HepG2 (cell line): ENCODE measurements around the gene GABRR2. TPM values are rescaled to one million over a fixed set of nuclear protein-coding genes. Genes with fewer than 3 reads are reported as not detected.

Experiments
- EP300 ChIP-seq, 3 experiments: sonication (generic) in 1 of 3; formaldehyde crosslinking in 1 of 3; IDR thresholded peaks; 2 replicates each; pipeline versions ENCODE4 v1.5.1 to v1.6.1; 2011 to 2020; ENCODE audit warnings: low read depth in 2 of 3, low read length in 2 of 3, borderline replicate concordance in 1 of 3, improper control_type of control experiment in 1 of 3, mild to moderate bottlenecking in 1 of 3, missing genetic modification reagents in 1 of 3, moderate library complexity in 1 of 3
- KDM5A ChIP-seq: fragments of 200-600 bp; sonication (generic); IDR thresholded peaks from 2 replicates; pipeline ENCODE4 v1.7.0; 2018; ENCODE audit warnings: antibody characterized with exemption, mild to moderate bottlenecking, low read length, borderline replicate concordance
- NFE2L2 ChIP-seq: fragments of 150-350 bp; IDR thresholded peaks from 2 replicates; pipeline ENCODE4 v1.6.1; 2014; ENCODE audit warnings: low read length
- TBX2 ChIP-seq: sonication (generic); formaldehyde crosslinking; IDR thresholded peaks from 2 replicates; pipeline ENCODE4 v1.5.0; 2020; ENCODE audit warnings: missing genetic modification reagents, mild to moderate bottlenecking, borderline replicate concordance
- ZBTB3 ChIP-seq: sonication (generic); formaldehyde crosslinking; IDR thresholded peaks from 2 replicates; pipeline ENCODE4 v1.4.0; 2020; ENCODE audit warnings: low read depth, mild to moderate bottlenecking, moderate library complexity, missing genetic modification reagents, borderline replicate concordance
- ZBTB7B ChIP-seq: sonication (generic); formaldehyde crosslinking; IDR thresholded peaks from 2 replicates; pipeline ENCODE4 v1.4.0; 2020; ENCODE audit warnings: missing genetic modification reagents
- ZFP90 ChIP-seq: sonication (generic); formaldehyde crosslinking; IDR thresholded peaks from 2 replicates; pipeline ENCODE4 v1.8.0; 2022; ENCODE audit warnings: missing genetic modification reagents, mild to moderate bottlenecking, inconsistent platforms, borderline replicate concordance
- ZNF207 ChIP-seq: fragments of 450-650 bp; IDR thresholded peaks from 2 replicates; pipeline ENCODE4 v1.6.1; 2016; ENCODE audit warnings: antibody characterized with exemption, borderline replicate concordance
- ZNF24 ChIP-seq: fragments of 450-650 bp; IDR thresholded peaks from 2 replicates; pipeline ENCODE4 v1.6.1; 2017; ENCODE audit warnings: antibody characterized with exemption, mild to moderate bottlenecking
- ZNF3 ChIP-seq: IDR thresholded peaks from 2 replicates; pipeline ENCODE4 v1.7.0; 2017; ENCODE audit warnings: inconsistent platforms
- ZNF510 ChIP-seq: sonication (generic); formaldehyde crosslinking; IDR thresholded peaks from 2 replicates; pipeline ENCODE4 v1.4.0; 2020; ENCODE audit warnings: low read depth, mild to moderate bottlenecking, missing genetic modification reagents
- ZNF563 ChIP-seq: sonication (generic); formaldehyde crosslinking; IDR thresholded peaks from 2 replicates; pipeline ENCODE4 v1.8.0; 2022; ENCODE audit warnings: mild to moderate bottlenecking, moderate library complexity, missing genetic modification reagents
- ZNF629 ChIP-seq: sonication (generic); formaldehyde crosslinking; conservative IDR thresholded peaks from 2 replicates; pipeline ENCODE4 v1.5.0; 2020; ENCODE audit warnings: missing genetic modification reagents
- ZNF775 ChIP-seq: sonication (generic); formaldehyde crosslinking; IDR thresholded peaks from 2 replicates; pipeline ENCODE4 v1.4.0; 2020; ENCODE audit warnings: missing genetic modification reagents, mild to moderate bottlenecking, moderate library complexity, borderline replicate concordance
- polyA plus RNA-seq, 8 experiments: library from polyadenylated mRNA; depleted of rRNA in 3 of 8; stranded (reverse) in 7 of 8; unstranded in 1 of 8; fragments of >200 nt; fragmentation: Illumina TruSeq in 4 of 8; extraction: Trizol in 4 of 8; gene quantifications; 2 replicates each; pipeline versions ENCODE4 v1.2.1 to v1.2.3, GENCODE V29; 2011 to 2016; ENCODE audit warnings: low read depth in 4 of 8, missing spikeins in 1 of 8, mixed read lengths in 1 of 8; ENCODE audit not compliant: insufficient read depth in 1 of 8
- total RNA-seq, 5 experiments: library from RNA; depleted of rRNA; stranded (reverse); fragments of >200 nt; fragmentation: Illumina TruSeq; extraction: Trizol; gene quantifications; 2 replicates each; pipeline ENCODE4 v1.2.3, GENCODE V29; 2016; ENCODE audit warnings: low read depth in 1 of 5
- TF ChIP-seq, protein P1 (sequence below): sonication (generic); formaldehyde crosslinking; IDR thresholded peaks from 2 replicates; pipeline ENCODE4 v1.4.0; 2020; ENCODE audit warnings: missing genetic modification reagents, borderline replicate concordance
- TF ChIP-seq, protein P2 (sequence below): sonication (generic); formaldehyde crosslinking; IDR thresholded peaks from 2 replicates; pipeline ENCODE4 v1.4.0; 2020; ENCODE audit warnings: missing genetic modification reagents
- TF ChIP-seq, protein P3 (sequence below): sonication (generic); formaldehyde crosslinking; conservative IDR thresholded peaks from 2 replicates; pipeline ENCODE4 v1.8.1; 2023; ENCODE audit warnings: missing genetic modification reagents
- TF ChIP-seq, protein P4 (sequence below): sonication (generic); formaldehyde crosslinking; IDR thresholded peaks from 2 replicates; pipeline ENCODE4 v1.8.0; 2022; ENCODE audit warnings: low read depth, missing genetic modification reagents
- TF ChIP-seq, protein P5 (sequence below): sonication (generic); formaldehyde crosslinking; IDR thresholded peaks from 2 replicates; pipeline ENCODE4 v1.4.0; 2020; ENCODE audit warnings: missing genetic modification reagents

GABRR2 gene
- total and polyA plus RNA-seq, 2 of the 13 experiments (the other 11 are each of a cell fraction or from before 2014, with no cell fraction given) = 0.13 TPM; not detected in 1

DNA sequence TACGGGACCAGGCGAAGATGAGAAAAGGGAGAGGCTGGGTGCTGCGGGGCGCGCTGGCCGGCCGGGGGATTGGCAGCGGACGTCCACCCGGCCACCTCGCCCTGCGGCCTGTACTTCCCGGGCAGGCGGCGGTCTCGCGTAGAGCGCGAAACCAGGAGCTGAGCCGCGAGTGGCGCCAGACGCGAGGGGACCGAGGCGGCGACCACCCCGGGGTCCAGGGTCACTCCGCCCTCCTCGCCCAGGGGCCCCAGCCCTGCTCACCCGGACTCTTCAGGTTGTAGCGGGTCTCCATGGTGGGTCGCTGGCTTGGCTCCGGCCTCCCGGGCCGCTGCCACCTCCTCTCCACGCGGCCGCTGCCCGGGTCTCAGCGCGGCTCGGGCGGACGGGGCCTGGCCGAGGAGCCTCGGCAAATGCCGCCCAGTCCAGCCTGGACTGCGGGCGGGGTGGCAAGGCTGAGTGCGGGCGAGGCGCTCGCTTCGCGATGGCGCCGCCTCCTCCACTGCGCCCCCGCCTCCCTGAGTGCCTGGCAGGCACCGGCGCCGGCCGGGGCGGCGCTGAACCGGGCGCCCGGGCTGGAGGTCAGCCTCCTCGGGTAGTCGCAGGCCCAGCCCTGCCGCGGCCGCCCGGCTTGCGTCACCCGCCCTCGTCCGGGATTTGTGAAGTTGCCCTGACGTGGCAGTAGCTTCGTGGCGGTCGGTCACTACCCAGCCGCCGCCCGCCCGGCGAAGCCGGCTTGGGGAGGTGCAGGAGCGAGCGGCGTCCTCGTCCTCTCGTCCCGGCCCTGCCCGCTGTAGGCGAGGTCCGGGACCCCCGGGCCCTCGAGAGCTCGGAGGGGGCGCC, 37.4 kb upstream of the GABRR2 start, which contains the start of gene UBE2J1 (continued):
- TF ChIP-seq, protein P1, sequence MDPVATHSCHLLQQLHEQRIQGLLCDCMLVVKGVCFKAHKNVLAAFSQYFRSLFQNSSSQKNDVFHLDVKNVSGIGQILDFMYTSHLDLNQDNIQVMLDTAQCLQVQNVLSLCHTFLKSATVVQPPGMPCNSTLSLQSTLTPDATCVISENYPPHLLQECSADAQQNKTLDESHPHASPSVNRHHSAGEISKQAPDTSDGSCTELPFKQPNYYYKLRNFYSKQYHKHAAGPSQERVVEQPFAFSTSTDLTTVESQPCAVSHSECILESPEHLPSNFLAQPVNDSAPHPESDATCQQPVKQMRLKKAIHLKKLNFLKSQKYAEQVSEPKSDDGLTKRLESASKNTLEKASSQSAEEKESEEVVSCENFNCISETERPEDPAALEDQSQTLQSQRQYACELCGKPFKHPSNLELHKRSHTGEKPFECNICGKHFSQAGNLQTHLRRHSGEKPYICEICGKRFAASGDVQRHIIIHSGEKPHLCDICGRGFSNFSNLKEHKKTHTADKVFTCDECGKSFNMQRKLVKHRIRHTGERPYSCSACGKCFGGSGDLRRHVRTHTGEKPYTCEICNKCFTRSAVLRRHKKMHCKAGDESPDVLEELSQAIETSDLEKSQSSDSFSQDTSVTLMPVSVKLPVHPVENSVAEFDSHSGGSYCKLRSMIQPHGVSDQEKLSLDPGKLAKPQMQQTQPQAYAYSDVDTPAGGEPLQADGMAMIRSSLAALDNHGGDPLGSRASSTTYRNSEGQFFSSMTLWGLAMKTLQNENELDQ (CRISPR knock-in tag) = no peak
- TF ChIP-seq ZNF629 (no peak), ZNF510 (CRISPR knock-in tag) (no peak), ZFP90 (CRISPR knock-in tag) (no peak), ZNF563 (CRISPR knock-in tag) (peak; percentile 98), ZBTB7B (CRISPR knock-in tag) (peak; percentile 72), NFE2L2 (no peak), ZNF207 (no peak), KDM5A (no peak), ZNF3 (no peak), ZNF775 (CRISPR knock-in tag) (no peak), EP300 (IDR thresholded peaks at IDR 0.05; ENCODE audit: low read depth in 2 of 2, low read length in 2 of 2) (0 out of 4 replicates have a peak, but pooled peaks of 1 of the 2 experiments have one; percentile 20), EP300 (CRISPR knock-in tag; IDR thresholded peaks at IDR 0.05; ENCODE audit: borderline replicate concordance) (no peak), ZNF24 (no peak), ZBTB3 (CRISPR knock-in tag) (no peak), TBX2 (CRISPR knock-in tag) (peak; percentile 84)
- TF ChIP-seq, protein P2, sequence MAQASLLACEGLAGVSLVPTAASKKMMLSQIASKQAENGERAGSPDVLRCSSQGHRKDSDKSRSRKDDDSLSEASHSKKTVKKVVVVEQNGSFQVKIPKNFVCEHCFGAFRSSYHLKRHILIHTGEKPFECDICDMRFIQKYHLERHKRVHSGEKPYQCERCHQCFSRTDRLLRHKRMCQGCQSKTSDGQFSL (CRISPR knock-in tag) = no peak
- TF ChIP-seq, protein P3, sequence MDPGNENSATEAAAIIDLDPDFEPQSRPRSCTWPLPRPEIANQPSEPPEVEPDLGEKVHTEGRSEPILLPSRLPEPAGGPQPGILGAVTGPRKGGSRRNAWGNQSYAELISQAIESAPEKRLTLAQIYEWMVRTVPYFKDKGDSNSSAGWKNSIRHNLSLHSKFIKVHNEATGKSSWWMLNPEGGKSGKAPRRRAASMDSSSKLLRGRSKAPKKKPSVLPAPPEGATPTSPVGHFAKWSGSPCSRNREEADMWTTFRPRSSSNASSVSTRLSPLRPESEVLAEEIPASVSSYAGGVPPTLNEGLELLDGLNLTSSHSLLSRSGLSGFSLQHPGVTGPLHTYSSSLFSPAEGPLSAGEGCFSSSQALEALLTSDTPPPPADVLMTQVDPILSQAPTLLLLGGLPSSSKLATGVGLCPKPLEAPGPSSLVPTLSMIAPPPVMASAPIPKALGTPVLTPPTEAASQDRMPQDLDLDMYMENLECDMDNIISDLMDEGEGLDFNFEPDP = no peak
- TF ChIP-seq, protein P4, sequence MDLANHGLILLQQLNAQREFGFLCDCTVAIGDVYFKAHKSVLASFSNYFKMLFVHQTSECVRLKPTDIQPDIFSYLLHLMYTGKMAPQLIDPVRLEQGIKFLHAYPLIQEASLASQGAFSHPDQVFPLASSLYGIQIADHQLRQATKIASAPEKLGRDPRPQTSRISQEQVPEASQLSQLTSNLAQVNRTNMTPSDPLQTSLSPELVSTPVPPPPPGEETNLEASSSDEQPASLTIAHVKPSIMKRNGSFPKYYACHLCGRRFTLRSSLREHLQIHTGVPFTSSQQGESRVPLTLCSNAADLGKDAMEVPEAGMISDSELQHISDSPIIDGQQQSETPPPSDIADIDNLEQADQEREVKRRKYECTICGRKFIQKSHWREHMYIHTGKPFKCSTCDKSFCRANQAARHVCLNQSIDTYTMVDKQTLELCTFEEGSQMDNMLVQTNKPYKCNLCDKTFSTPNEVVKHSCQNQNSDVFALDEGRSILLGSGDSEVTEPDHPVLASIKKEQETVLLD (CRISPR knock-in tag) = peak; percentile 63; the same call in 1 of the 2 replicates
- TF ChIP-seq, protein P5, sequence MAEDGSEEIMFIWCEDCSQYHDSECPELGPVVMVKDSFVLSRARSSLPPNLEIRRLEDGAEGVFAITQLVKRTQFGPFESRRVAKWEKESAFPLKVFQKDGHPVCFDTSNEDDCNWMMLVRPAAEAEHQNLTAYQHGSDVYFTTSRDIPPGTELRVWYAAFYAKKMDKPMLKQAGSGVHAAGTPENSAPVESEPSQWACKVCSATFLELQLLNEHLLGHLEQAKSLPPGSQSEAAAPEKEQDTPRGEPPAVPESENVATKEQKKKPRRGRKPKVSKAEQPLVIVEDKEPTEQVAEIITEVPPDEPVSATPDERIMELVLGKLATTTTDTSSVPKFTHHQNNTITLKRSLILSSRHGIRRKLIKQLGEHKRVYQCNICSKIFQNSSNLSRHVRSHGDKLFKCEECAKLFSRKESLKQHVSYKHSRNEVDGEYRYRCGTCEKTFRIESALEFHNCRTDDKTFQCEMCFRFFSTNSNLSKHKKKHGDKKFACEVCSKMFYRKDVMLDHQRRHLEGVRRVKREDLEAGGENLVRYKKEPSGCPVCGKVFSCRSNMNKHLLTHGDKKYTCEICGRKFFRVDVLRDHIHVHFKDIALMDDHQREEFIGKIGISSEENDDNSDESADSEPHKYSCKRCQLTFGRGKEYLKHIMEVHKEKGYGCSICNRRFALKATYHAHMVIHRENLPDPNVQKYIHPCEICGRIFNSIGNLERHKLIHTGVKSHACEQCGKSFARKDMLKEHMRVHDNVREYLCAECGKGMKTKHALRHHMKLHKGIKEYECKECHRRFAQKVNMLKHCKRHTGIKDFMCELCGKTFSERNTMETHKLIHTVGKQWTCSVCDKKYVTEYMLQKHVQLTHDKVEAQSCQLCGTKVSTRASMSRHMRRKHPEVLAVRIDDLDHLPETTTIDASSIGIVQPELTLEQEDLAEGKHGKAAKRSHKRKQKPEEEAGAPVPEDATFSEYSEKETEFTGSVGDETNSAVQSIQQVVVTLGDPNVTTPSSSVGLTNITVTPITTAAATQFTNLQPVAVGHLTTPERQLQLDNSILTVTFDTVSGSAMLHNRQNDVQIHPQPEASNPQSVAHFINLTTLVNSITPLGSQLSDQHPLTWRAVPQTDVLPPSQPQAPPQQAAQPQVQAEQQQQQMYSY (CRISPR knock-in tag) = no peak
